HEK293 (cell line): ENCODE data around the gene CSNK1A1L.

ENCODE experiments used
- CTCF ChIA-PET: fragments of 350-600 bp; formaldehyde crosslinking; extraction: SDS; loops from one replicate; lab custom pipeline; 2021; ENCODE audit warnings: antibody characterized with exemption; lab: Yijun Ruan, JAX
- POLR2A ChIA-PET: fragments of 300-600 bp; formaldehyde crosslinking; extraction: SDS; loops from one replicate; lab custom pipeline; 2020; ENCODE audit warnings: antibody characterized with exemption, inconsistent platforms; lab: Yijun Ruan, JAX
- H3K27ac ChIP-seq: fragments of 200-500 bp; sonication (Bioruptor generic); 2 replicates; pipeline ENCODE4 v1.5.1; 2014; ENCODE audit warnings: low read depth, low read length, control low read depth, inconsistent platforms; ENCODE audit errors: extremely low read depth
- H3K36me3 ChIP-seq, 2 experiments: fragments of 200-500 bp in 1 of 2; sonication (Bioruptor generic) in 1 of 2; 1 replicate in 1 of 2; 2 replicates in 1 of 2; pipeline ENCODE4 v1.5.1; 2014 to 2017; ENCODE audit warnings: inconsistent platforms in 2 of 2, low read length in 2 of 2; ENCODE audit not compliant: control insufficient read depth in 2 of 2, insufficient read depth in 1 of 2
- H3K4me1 ChIP-seq: fragments of 200-500 bp; sonication (Bioruptor generic); 2 replicates; pipeline ENCODE4 v1.5.1; 2014; ENCODE audit warnings: mild to moderate bottlenecking, low read length, inconsistent platforms; ENCODE audit not compliant: control insufficient read depth, insufficient read depth
- H3K4me3 ChIP-seq: 2 replicates; pipeline ENCODE4 v1.5.1; 2011; ENCODE audit warnings: low read depth, mild to moderate bottlenecking, control low read depth, low read length, moderate library complexity
- H3K9me3 ChIP-seq: fragments of 200-500 bp; sonication (Bioruptor generic); 2 replicates; pipeline ENCODE4 v1.5.1; 2014; ENCODE audit warnings: low read depth, low read length, inconsistent platforms; ENCODE audit not compliant: control insufficient read depth, insufficient read depth
- CTCF ChIP-seq: fragments of 450-650 bp; formaldehyde crosslinking; IDR thresholded peaks from 2 replicates; pipeline ENCODE4 v1.5.1; 2016; ENCODE audit warnings: missing biosample characterization, missing genetic modification characterization
- HIC1 ChIP-seq: fragments of 450-650 bp; formaldehyde crosslinking; IDR thresholded peaks from 2 replicates; pipeline ENCODE4 v1.5.1; 2016; ENCODE audit warnings: missing biosample characterization, missing genetic modification characterization
- KLF9 ChIP-seq: fragments of 450-650 bp; formaldehyde crosslinking; IDR thresholded peaks from 2 replicates; pipeline ENCODE4 v1.5.1; 2016; ENCODE audit warnings: missing biosample characterization, missing genetic modification characterization, low read depth
- MYNN ChIP-seq: fragments of 450-650 bp; formaldehyde crosslinking; IDR thresholded peaks from 2 replicates; pipeline ENCODE4 v1.5.1; 2016; ENCODE audit warnings: missing biosample characterization, missing genetic modification characterization, borderline replicate concordance
- REST ChIP-seq: fragments of 450-650 bp; formaldehyde crosslinking; IDR thresholded peaks from 2 replicates; pipeline ENCODE4 v1.5.1; 2016; ENCODE audit warnings: missing biosample characterization, missing genetic modification characterization
- SALL2 ChIP-seq: fragments of 450-650 bp; formaldehyde crosslinking; IDR thresholded peaks from 2 replicates; pipeline ENCODE4 v1.5.0; 2017; ENCODE audit warnings: missing biosample characterization, mild to moderate bottlenecking, missing genetic modification characterization, borderline replicate concordance
- ZBTB8A ChIP-seq: fragments of 450-650 bp; formaldehyde crosslinking; IDR thresholded peaks from 2 replicates; pipeline ENCODE4 v1.5.1; 2016; ENCODE audit warnings: missing biosample characterization, missing genetic modification characterization
- ZEB2 ChIP-seq: fragments of 450-650 bp; formaldehyde crosslinking; IDR thresholded peaks from 2 replicates; pipeline ENCODE4 v1.5.1; 2016; ENCODE audit warnings: missing biosample characterization, missing genetic modification characterization
- ZIC2 ChIP-seq: fragments of 450-650 bp; formaldehyde crosslinking; IDR thresholded peaks from 2 replicates; pipeline ENCODE4 v1.5.1; 2016; ENCODE audit warnings: missing biosample characterization, missing genetic modification characterization
- ZNF133 ChIP-seq: fragments of 450-650 bp; formaldehyde crosslinking; IDR thresholded peaks from 2 replicates; pipeline ENCODE4 v1.5.1; 2016; ENCODE audit warnings: missing biosample characterization, missing genetic modification characterization
- ZNF157 ChIP-seq: fragments of 450-650 bp; formaldehyde crosslinking; IDR thresholded peaks from 2 replicates; pipeline ENCODE4 v1.5.1; 2016; ENCODE audit warnings: missing biosample characterization, missing genetic modification characterization
- ZNF175 ChIP-seq: fragments of 450-650 bp; formaldehyde crosslinking; IDR thresholded peaks from 2 replicates; pipeline ENCODE4 v1.5.1; 2016; ENCODE audit warnings: missing biosample characterization, missing genetic modification characterization
- ZNF18 ChIP-seq: fragments of 450-650 bp; formaldehyde crosslinking; IDR thresholded peaks from 2 replicates; pipeline ENCODE4 v1.5.1; 2016; ENCODE audit warnings: missing biosample characterization, missing genetic modification characterization
- ZNF302 ChIP-seq: fragments of 450-650 bp; formaldehyde crosslinking; IDR thresholded peaks from 2 replicates; pipeline ENCODE4 v1.5.1; 2016; ENCODE audit warnings: missing biosample characterization, missing genetic modification characterization, low read depth
- ZNF518A ChIP-seq: fragments of 450-650 bp; formaldehyde crosslinking; conservative IDR thresholded peaks from 2 replicates; pipeline ENCODE4 v1.5.1; 2016; ENCODE audit warnings: low read depth, missing biosample characterization, missing genetic modification characterization
- ZNF521 ChIP-seq: fragments of 450-650 bp; formaldehyde crosslinking; IDR thresholded peaks from 2 replicates; pipeline ENCODE4 v1.5.1; 2017; ENCODE audit warnings: missing biosample characterization, mild to moderate bottlenecking, missing genetic modification characterization
- ZNF530 ChIP-seq: fragments of 450-650 bp; formaldehyde crosslinking; IDR thresholded peaks from 2 replicates; pipeline ENCODE4 v1.5.1; 2016; ENCODE audit warnings: low read depth, missing biosample characterization, missing genetic modification characterization
- ZNF600 ChIP-seq: fragments of 450-650 bp; formaldehyde crosslinking; IDR thresholded peaks from 2 replicates; pipeline ENCODE4 v1.5.1; 2016; ENCODE audit warnings: missing biosample characterization, missing genetic modification characterization
- ZNF830 ChIP-seq: fragments of 450-650 bp; IDR thresholded peaks from 2 replicates; pipeline ENCODE4 v1.5.0; 2018; ENCODE audit warnings: missing biosample characterization, missing genetic modification characterization, low read depth, mild to moderate bottlenecking, moderate library complexity

Gene CSNK1A1L

GRCh38 chr13:37070145-37070695 is 35.2 kb downstream of the CSNK1A1L start:
- no peak overlapping the region for H3K27ac ChIP-seq
- no peaks in the 10 kb centered on the region for H3K9me3 ChIP-seq
- H3K36me3 ChIP-seq, result no peaks in the 10 kb centered on the region
- H3K4me1 ChIP-seq, result no peaks in the 10 kb centered on the region
- no peak overlapping the region for H3K4me3 ChIP-seq
- POLR2A ChIA-PET, result no interaction called here
- TF ChIP-seq MYNN (tag by site-specific recombination) (no peak), ZNF600 (tag by site-specific recombination) (no peak), ZIC2 (peak; percentile 27; the same call in 1 of the 2 replicates), ZNF302 (tag by site-specific recombination) (no peak)
- CTCF ChIA-PET, result interaction anchor here (0.7 to 0.9 kb wide), 5 partner anchors 19 to 530 kb away, joined by 3 to 4 read pairs (median 3); partner anchors contain the start of gene POSTN

- no peaks in the 10 kb centered on the region for H3K4me1 ChIP-seq
- no peaks in the 10 kb centered on the region for H3K9me3 ChIP-seq
- H3K27ac ChIP-seq, result no peak overlapping the region
- ChIA-PET CTCF (interaction anchor here (0.6 to 1.8 kb wide), 6 partner anchors 19 to 1704 kb away, joined by 3 to 5 read pairs (median 3); no protein-coding TSS in a partner anchor), POLR2A (no interaction called here)
- no peak overlapping the region for H3K4me3 ChIP-seq
- no peaks in the 10 kb centered on the region for H3K36me3 ChIP-seq
- no peak for TF ChIP-seq ZNF521
- no peak for TF ChIP-seq ZEB2 (tag by site-specific recombination)
- no peak for TF ChIP-seq ZBTB8A
- TF ChIP-seq KLF9, result no peak
- TF ChIP-seq ZNF830 (tag by site-specific recombination), result no peak
- TF ChIP-seq REST, result no peak
- TF ChIP-seq ZNF175 (tag by site-specific recombination), result no peak
- TF ChIP-seq ZNF157 (tag by site-specific recombination), result no peak
- no peak for TF ChIP-seq CTCF (tag by site-specific recombination)
- TF ChIP-seq SALL2 (tag by site-specific recombination), result no peak
- no peak for TF ChIP-seq HIC1
- TF ChIP-seq ZNF18 (tag by site-specific recombination), result no peak
- TF ChIP-seq ZNF530 (tag by site-specific recombination), result no peak
- TF ChIP-seq ZNF133 (tag by site-specific recombination), result no peak
- TF ChIP-seq ZNF518A (tag by site-specific recombination), result no peak
These were observed 35.8 kb downstream of the CSNK1A1L start for GRCh38 chr13:37069597-37070103.
